Left ventricle myocardium superior (tissue), 1 donor: ENCODE measurements around the gene PCNT. TPM values are rescaled to one million over a fixed set of nuclear protein-coding genes. Genes with fewer than 3 reads are reported as not detected.
"Not testable (repeated sequence)": the region's sequence is repeated elsewhere in the genome, so short reads cannot be mapped to it uniquely, and the experiment has no call there.

Experiments
- ATAC-seq: fragments of 200-7000 bp; cut with Tn5 transposase; one replicate; pipeline ENCODE4 v1.9.1; 2020; ENCODE audit warnings: mild to moderate bottlenecking, moderate library complexity
- DNase-seq: peaks from one replicate; pipeline ENCODE4 v3.0.0-alpha.2; 2020
- intact Hi-C: fragments of 100-400 bp; cut with micrococcal nuclease; formaldehyde crosslinking; loops from one replicate; pipeline ENCODE4 v1.11.0; 2022
- total RNA-seq: library from RNA; stranded (reverse); fragmentation: NEBNext Ultra II Directional; extraction: Animal tissue kit (Norgen Biotek cat#: 25700); gene quantifications from one replicate; pipeline ENCODE4 v1.2.1, GENCODE V29; 2021
- donor health status: DM: no; HTN: yes; CAD: no; lungs with severe emphysema.

The PCNT gene
- total RNA-seq, 1 donor from 2014 or later: 36.4 TPM

DNA sequence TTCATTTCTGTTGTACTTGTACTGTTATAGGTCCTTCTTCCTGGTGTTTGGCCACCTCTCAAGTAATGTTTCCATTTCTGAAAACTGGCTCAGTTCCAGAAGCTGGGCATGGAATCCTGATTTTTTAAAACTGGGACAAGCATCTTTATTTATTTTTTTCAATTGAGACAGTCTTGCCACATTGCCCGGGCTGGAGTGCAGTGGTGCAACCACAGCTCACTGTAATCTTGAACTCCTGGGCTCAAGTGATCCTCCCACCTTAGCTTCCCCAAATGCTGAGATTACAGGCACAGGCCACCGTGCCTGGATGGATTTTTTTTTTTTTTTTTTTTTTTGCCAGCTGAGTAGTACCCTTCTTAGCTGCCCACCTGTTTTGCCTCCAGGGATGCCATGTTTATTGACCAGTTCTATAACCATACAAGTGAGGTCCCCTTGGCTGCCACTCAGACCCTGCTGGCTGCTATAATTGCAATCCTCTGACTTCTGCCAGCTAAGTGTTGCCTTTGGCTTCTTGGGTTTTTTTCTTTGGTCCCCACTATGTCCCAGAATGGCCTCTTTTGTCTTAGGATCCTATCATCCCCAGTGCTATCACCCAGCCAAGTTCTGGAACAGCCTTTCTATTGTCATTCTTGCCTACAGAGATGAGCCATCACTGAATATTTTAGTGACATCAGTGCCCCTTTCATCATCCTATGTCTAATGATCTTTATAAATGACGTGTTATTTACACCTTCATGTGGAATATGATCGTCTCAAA, 130.9 kb downstream of the PCNT start:
- intact Hi-C loops: no loop called here
- ATAC-seq: no peak
- no peak for DNase-seq

DNA sequence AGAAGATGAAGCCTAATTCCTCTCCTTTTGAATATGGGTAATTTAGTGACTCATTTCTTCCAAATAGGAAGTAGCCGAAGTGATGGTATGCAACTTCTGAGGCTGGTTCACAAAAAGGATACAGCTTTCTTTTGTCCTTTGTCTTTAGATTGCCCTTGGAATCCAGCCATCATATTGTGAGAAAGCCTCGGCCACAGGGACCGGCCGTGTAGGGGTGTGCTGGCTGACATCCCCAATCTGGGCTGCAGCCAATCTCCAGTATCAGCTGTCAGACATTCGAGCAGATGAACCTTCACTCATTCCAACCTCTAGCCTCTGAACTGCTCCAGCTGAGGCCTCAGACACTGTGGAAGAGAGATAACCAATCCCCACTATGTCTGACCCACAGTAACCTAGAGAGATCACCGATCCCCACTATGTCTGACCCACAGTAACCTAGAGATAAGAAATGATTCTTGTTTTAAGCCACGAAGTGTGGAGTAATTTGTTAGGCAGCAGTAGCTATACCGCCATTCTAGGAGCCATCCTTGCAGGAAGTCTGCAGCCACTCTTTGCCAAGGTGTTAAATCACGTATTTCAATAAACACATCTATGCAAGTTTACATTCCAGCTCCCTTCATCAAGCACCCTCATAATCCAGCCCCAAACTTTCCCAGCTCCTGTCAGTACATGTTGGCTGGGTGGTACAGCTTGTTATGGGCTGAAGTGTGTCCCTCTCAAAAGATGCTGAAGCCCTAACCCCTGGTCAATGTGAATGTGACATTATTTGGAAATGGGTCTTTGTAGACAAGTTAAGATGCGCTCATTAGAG, 131.8 kb downstream of the PCNT start:
- ATAC-seq: no peak
- DNase-seq: peak; percentile 47
- intact Hi-C loops: no loop called here

DNA sequence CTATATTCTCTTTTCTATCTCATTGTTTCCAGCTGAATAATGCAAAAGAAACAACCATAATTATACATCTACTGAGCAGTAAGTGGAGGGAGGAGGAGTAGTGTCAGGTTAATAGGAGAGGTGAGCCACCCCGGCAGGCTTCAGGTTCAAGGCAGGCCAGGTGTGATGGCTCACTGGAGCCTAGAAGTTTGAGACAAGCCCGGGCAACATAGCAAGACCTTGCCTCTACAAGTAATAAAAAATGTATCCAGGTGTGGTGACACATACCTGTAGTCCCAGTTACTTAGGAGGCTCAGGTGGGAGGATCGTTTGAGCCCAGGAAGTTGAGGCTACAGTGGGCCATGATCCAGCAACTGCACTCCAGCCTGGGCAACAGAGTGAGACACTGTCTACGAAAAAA, 132.8 kb downstream of the PCNT start:
- intact Hi-C loops: no loop called here
- ATAC-seq: no peak
- DNase-seq: no peak

DNA sequence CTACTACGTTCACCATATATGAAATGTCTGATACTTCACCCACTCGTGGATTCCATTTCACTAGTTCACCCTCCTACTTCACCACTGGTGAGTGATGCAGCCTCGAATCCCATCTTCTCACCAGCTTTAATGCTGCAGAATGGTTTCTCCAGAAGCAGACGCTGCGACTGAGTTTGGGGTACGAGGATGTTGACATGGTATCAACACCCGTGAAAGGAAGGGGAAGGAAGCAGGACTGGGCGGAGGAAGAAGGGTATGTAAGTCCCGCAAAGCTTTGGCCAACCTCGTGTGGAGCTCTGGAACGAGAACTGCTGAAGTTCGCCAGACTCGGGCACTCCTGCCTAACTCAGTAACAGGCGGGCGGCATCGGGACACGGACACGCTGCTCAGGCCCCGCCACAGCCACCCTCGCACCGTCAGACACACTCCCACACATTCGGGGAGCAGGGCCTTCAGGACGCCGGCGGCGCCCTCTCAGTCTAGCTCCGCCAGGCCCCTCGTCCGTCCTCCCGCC, 133.9 kb downstream of the PCNT start:
- DNase-seq (peak; percentile 62), ATAC-seq (peak; percentile 29)
- intact Hi-C loops: no loop called here

DNA sequence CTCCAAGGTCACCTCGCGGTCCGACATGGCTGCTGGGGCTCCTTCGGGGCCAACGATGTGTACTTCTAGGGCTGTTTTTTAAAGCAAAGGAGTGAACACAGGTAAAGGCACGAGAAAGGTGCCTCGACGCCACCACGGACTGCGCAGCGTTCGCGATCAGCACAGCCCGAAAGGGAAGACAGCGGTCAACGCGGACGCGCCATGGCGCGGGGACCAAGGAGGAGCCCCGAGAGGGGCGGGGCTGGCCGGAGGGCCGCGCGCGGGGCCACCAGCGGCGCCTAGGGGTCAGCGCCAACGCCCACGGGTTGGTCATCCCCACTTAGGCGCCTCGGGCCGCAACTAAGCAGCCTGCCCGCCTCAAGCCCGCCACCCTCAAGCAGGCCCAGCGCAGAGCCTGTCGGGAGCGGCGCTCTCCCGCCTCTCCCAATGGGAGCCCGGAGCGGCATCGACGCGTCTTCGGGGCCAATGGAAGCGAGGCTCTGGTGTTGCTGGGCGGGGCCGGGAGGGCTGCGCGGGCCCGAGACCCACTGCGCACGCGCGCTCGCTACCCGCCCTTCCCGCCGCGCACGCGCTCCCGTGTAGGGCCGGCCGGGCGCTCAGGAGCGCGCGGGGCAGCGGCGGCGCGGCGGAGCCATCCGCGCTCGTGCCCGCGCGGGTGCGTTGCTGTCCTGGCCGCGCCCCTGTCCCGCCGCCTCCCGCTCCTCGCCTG, 134.5 kb downstream of the PCNT start, which contains the start of gene DIP2A:
Gene DIP2A (plus strand): TSS at position 577 of the 709 bp plus-strand sequence. CDS start 241 bp downstream, outside the sequence.
- ATAC-seq: peak; percentile 94
- intact Hi-C loops: no loop called here
- DNase-seq: peak; percentile 98

DNA sequence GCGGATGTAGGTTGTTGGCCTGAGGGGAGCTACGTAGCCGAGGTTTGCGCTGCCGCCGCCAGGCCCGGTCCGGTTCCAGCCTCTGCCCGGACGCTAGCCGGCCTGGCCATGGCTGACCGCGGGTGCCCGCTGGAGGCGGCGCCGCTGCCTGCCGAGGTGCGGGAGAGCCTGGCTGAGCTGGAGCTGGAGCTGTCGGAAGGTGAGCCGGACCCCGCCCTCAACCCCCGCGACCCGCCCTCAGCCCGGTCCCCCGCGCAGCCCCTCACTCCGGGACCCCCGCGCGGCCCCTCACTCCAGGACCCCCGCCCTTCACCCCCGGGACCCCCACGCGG, 135.0 kb downstream of the PCNT start:
- ATAC-seq: no peak
- intact Hi-C loops: no loop called here
- no peak for DNase-seq

DNA sequence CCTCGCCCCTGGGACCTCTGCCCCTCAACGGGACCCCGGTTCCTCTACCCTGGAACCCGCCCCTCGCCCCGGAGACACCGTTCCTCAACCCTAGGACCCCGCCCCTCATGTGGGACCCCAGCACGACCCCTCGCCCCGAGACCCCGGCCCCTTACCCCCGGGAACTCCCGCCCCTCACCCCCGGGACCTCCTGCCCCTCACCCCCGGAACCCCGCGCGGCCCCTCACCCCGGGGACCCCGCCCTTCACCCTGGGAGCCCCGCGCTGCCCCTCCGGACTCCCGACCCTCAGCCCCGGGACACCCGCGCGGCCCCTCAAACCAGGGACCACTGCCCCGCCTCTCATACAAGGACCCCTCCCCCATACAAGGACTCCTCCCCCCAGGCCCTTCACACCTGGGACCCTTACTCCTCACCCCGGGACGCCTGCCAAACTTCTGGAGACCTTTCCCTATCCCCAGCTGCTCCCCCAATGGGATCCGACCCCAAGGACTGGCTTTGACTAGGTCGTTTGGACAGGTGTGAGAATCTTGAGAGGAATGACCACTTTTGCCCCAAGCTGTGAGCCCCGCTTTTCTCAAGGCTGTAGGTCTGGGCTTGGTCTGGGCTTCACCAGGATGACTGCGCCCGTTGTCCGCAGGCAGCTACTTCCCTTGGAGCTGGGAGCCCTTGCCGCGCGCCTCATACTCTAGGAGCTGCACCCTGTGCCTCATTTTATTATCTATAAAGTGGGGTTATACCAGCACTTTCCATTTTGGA, 135.6 kb downstream of the PCNT start:
- intact Hi-C loops: no loop called here
- ATAC-seq (peak; percentile 18), DNase-seq (peak; percentile 69)

DNA sequence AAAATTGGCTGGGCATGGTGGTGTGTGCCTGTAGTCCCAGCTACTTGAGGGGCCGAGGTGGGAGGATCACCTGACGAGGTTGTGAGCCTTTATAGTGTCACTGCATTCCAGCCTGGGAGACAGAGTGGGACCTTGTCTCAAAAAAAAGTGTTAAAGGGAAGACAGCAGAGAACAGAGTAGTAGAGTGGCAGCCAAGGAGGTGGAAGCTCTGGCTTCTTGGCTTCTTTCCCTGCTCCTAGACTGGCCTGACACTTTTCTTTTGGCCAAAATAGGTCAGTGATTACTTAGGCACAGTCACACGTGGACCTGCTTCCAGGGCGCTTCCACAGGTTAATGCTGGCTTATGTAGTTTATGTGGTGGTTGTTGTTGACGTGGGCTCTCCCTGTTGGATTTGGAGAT, 138.0 kb downstream of the PCNT start:
- no peak for ATAC-seq
- intact Hi-C loops: no loop called here
- no peak for DNase-seq

DNA sequence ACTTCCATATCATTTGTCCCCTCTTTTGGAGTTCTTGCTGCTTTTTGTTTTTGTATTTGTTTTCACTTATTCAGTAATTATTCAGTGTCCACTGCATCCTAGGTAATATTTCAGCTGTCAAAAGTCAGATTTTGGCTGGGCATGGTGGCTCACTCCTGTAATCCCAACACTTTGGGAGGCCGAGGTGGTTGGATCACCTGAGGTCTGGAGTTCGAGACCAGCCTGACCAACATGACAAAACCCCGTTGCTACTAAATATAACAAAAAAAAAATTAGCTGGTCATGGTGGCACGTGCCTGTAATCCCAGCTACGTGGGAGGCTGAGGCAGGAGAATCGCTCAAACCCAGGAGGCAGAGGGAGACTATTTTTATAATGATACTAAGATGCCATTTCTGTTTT, 141.2 kb downstream of the PCNT start:
- intact Hi-C loops, ATAC-seq, DNase-seq: not testable (repeated sequence)

DNA sequence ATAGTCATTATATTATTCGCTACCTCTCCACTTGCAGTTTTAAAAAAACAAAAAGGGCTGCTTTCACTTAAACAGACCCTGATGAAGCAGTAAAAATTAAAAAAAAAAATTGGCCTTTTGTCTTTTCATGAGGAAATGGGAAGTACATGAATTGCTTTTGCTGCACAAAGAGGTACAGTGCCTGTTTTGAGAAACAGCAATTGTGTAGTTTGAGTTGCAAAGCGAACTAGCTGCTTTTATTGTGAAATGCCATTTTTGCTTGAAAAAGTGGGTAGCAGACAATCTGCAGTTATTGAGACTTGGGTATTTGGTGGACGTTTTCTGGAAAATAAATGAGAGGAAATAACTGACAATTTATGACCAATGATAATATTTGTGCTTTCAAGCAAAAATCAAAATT, 141.7 kb downstream of the PCNT start:
- DNase-seq: no peak

DNA sequence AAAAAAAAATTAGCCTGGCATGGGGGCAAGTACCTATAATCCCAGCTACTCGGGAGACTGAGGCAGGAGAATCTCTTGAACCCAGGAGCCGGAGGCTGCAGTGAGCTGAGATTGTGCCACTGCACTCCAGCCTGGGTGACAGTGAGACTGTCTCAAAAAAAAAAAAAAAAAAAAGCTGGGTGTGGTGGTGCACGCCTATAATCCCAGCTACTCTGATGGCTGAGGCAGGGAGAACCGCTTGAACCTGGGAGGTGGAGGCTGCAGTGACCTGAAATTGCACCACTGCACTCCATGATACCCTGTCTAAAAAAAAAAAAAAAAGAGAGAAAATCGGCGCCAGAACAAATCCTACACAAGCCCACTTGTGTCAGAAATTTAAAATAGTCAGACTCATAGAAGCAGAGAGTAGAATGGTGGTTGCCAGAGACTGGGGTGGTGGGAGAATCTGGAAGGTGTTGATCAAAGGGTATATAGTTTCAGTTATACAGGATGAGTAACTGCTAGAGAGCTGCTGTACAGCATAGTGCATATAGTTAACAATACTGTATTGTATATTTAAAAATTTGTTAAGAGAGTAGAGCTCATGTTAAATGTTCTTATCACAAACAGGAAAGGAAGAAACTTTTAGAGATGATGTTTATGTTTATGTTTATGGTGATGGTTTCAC, 144.3 kb downstream of the PCNT start:
- ATAC-seq: no peak

More for the DNA sequence above, 141.7 kb downstream of the PCNT start:
- intact Hi-C loops: no loop called here
- no peak for ATAC-seq

DNA sequence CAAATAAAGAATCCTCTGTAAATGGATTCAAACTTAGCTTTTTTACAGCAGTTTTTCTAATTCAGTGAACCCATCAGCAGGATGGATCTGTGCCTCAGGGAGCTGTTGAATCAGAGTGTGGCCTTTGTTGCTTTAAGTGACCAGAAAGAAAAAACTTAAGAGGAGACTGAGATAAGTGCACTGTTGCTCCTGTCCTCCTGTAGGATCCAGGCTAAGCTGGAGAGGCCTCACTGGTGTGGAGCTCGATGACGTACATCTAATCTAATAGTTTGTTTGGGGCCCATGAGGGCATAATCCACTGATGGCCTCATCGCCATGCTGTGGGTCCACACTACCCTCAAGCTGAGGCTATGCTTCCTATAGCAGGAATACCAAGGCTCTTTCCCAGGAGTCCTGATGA, 145.3 kb downstream of the PCNT start:
- no peak for DNase-seq
- ATAC-seq: no peak
- intact Hi-C loops: no loop called here

More for the DNA sequence above, 144.3 kb downstream of the PCNT start:
- DNase-seq: no peak
- intact Hi-C loops: no loop called here

DNA sequence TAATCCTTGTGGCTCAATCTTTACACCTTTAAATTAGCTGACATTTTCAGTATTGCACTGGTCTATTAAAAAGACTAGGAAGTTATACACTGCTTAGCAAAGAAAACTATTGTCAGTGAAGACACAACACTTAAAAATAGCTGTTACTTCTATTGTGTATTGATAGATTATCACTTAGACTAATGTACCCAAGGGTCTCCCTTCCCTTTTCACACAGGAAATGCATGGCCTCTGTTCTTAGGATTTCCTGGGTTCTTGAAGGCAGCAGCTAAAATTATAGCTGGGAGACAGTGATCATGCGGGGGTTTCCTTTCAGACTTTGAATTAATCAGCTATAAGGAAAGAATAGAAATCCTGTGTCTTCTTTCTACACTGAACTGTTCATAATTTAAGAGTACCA, 147.6 kb downstream of the PCNT start:
- DNase-seq (no peak), ATAC-seq (no peak)

DNA sequence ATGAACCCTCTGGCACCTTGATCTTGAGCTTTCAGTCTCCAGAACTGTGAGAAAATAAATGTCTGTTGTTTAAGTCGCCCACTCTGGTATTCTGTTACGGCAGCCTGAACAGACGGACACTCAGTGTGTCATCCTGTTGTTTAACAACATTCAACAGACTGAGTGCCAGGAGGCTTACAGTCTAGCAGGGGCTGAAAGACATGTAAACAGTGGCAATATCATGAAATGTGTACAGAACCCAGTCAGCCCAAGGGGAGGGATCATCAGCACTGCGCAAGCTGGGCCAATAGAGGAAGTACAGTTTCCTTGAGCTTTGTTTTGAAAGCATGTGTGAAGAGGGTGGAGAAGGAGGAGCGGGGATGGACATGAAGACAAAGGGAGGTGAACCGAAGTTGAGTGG, 148.3 kb downstream of the PCNT start:
- intact Hi-C loops: no loop called here
- ATAC-seq (peak; percentile 60), DNase-seq (no peak)

More for the DNA sequence above, 147.6 kb downstream of the PCNT start:
- intact Hi-C loops: no loop called here

DNA sequence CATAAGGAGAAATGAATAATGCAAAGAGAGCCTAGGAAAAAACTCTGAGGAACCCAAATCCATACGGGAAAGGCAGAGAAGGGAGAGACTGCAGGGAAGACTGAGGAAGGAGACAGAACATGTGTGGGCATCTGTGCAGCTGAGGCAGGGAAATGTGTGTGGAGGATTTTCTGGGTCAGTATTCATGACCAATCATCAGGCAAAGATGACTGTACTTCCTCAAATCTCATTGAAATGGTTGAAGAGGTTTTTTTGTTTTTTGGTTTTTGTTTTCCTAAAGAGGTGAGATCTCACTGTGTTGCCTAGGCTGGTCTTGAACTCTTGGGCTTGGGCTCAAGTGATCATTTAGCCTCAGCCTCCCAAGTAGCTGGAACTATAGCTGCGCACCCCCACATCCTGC, 150.4 kb downstream of the PCNT start:
- DNase-seq (no peak), ATAC-seq (no peak)
- intact Hi-C loops: no loop called here

DNA sequence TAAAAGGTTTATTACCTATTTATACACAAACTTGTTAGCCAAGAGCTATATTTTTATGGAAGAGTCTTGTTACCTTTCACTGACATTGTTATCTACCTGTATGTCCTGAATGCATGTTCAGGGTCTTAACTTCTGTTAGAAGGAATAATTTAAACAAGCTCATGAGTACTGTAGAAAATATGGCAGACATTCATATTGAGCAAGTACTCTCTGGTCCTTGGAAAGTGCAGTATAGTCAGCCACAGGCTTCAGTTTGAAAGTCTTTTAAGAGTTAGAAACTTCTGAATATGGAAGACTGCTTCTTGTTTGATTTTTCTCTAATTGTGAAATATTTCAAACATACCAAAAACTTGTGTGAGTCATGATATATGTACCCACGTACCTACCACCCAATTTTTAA, 151.3 kb downstream of the PCNT start:
- intact Hi-C loops: no loop called here
- ATAC-seq (no peak), DNase-seq (no peak)

DNA sequence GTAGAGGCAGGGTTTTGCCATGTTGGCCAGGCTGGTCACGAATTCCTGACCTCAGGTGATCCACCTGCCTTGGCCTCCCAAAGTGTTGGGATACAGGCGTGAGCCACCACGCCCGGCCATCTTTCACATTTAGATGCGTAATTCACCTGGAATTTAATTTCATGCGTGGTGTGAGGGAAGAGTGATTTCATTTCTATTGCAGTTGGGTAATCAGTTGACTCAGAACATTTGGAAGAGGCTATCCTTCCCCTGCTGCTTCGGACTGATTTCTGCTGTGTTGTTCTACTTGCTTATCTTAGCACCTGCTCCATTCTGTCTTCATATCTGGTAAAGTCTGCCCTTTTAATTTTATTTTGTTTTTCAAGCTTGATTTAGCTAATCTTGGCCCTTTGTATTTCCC, 153.8 kb downstream of the PCNT start:
- DNase-seq (no peak), ATAC-seq (no peak)
- intact Hi-C loops: no loop called here

DNA sequence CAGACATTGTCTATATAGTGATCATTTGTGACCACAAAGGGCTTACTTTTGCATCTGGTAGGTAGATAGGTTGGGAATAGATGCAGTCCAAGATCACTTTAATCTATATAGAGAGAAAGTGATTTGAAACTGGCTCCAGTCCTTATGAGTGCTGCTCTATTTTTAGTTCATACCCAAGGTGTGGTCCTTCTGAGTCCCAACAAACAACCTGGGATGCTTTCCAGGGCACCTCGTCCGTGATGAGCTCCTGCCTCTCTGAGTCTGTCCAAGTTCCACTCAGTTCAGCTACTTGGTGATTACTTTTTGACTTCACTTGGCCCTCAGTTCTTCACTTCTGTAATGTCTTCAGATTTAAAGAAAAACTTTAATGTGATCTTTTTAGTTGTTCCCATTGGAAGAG, 155.0 kb downstream of the PCNT start:
- no peak for DNase-seq
- intact Hi-C loops: no loop called here
- ATAC-seq: peak; percentile 57

DNA sequence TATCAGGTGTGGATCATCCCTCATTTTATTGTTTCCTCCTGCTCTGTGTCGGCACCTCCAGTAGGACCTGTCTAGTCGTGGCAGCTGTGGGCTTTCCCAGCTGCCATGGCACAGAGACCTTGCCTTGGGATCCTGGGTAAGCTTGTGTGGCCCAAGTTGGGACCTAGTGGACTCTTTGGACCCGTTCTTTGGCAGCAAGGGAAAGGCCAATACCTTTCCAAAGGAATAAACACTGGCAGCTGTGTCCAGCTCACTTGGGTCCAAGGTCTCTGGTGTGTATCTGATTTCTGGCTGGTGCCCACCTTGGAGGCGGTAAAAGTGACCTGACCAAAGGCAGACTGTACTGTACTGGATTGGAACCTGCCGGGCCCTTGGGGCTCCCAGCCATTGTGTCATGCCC, 156.5 kb downstream of the PCNT start:
- intact Hi-C loops: no loop called here
- no peak for ATAC-seq
- DNase-seq: no peak
